WTC11 (cell line): ENCODE data around the gene CTSO. TPM values are rescaled to one million over a fixed set of nuclear protein-coding genes. Genes with fewer than 3 reads are reported as not detected.

Experiments used
- ATAC-seq: fragments of 200-7000 bp; cut with Tn5 transposase; 2 replicates; pipeline ENCODE4 v1.10.0; 2021; ENCODE audit warnings: mild to moderate bottlenecking, moderate library complexity
- CTCF ChIA-PET: fragments of 300-600 bp; sonication (Branson Sonifier 250); formaldehyde crosslinking; loops from one replicate; lab custom pipeline; 2021; ENCODE audit warnings: antibody characterized with exemption; lab: Charles Lee
- POLR2A ChIA-PET: fragments of 350-600 bp; sonication (Branson Sonifier 250); formaldehyde crosslinking; loops from one replicate; lab custom pipeline; 2021; ENCODE audit warnings: antibody characterized with exemption; lab: Charles Lee
- DNase-seq: peaks from one replicate; pipeline ENCODE4 v3.0.0; 2021; ENCODE audit warnings: low spot score
- H3K27ac Mint-ChIP-seq: 2 replicates; pipeline ENCODE4 v1.8.0; 2021; ENCODE audit warnings: mixed read lengths
- H3K27me3 Mint-ChIP-seq: 2 replicates; pipeline ENCODE4 v1.8.0; 2021; ENCODE audit warnings: low read depth, mild to moderate bottlenecking, moderate library complexity, mixed read lengths
- H3K36me3 Mint-ChIP-seq: 2 replicates; pipeline ENCODE4 v1.8.0; 2021; ENCODE audit warnings: mixed read lengths
- H3K4me1 Mint-ChIP-seq: 2 replicates; pipeline ENCODE4 v1.8.0; 2022; ENCODE audit warnings: mixed read lengths
- H3K4me3 Mint-ChIP-seq: 2 replicates; pipeline ENCODE4 v1.8.0; 2021; ENCODE audit warnings: mild to moderate bottlenecking, moderate library complexity, mixed read lengths
- H3K9me3 Mint-ChIP-seq: 2 replicates; pipeline ENCODE4 v1.8.0; 2021; ENCODE audit warnings: mixed read lengths
- ATF1 ChIP-seq: sonication (generic); formaldehyde crosslinking; IDR thresholded peaks from 2 replicates; pipeline ENCODE4 v1.8.1; 2023; ENCODE audit warnings: mild to moderate bottlenecking, moderate library complexity, missing genetic modification reagents
- ATF2 ChIP-seq: sonication (generic); formaldehyde crosslinking; IDR thresholded peaks from 2 replicates; pipeline ENCODE4 v1.8.1; 2022; ENCODE audit warnings: low read depth, missing genetic modification reagents, borderline replicate concordance
- CBFB ChIP-seq: sonication (generic); formaldehyde crosslinking; IDR thresholded peaks from 2 replicates; pipeline ENCODE4 v1.8.1; 2022; ENCODE audit warnings: mild to moderate bottlenecking, low read depth, missing genetic modification reagents
- E2F5 ChIP-seq: sonication (generic); formaldehyde crosslinking; IDR thresholded peaks from 2 replicates; pipeline ENCODE4 v1.8.1; 2022; ENCODE audit warnings: mild to moderate bottlenecking, moderate library complexity, missing genetic modification reagents
- EMX1 ChIP-seq: fragments of 250-450 bp; sonication (Bioruptor Pico); IDR thresholded peaks from 2 replicates; pipeline ENCODE4 v1.8.0; 2021; ENCODE audit warnings: mild to moderate bottlenecking
- ESRRA ChIP-seq: sonication (generic); formaldehyde crosslinking; IDR thresholded peaks from 2 replicates; pipeline ENCODE4 v1.8.1; 2022; ENCODE audit warnings: mild to moderate bottlenecking, missing genetic modification reagents, borderline replicate concordance
- GTF2I ChIP-seq: fragments of 250-450 bp; sonication (Bioruptor Pico); conservative IDR thresholded peaks from 2 replicates; pipeline ENCODE4 v1.4.0; 2021; ENCODE audit warnings: mild to moderate bottlenecking
- IRF1 ChIP-seq: sonication (generic); formaldehyde crosslinking; IDR thresholded peaks from 2 replicates; pipeline ENCODE4 v1.8.0; 2023; ENCODE audit warnings: missing genetic modification reagents
- MLX ChIP-seq: sonication (generic); formaldehyde crosslinking; IDR thresholded peaks from 2 replicates; pipeline ENCODE4 v1.8.1; 2023; ENCODE audit warnings: mild to moderate bottlenecking, missing genetic modification reagents, moderate library complexity
- MXD4 ChIP-seq: fragments of 250-450 bp; sonication (Bioruptor Pico); IDR thresholded peaks from 2 replicates; pipeline ENCODE4 v1.8.0; 2021; ENCODE audit warnings: mild to moderate bottlenecking, moderate library complexity, borderline replicate concordance
- NFYB ChIP-seq: sonication (generic); formaldehyde crosslinking; conservative IDR thresholded peaks from 2 replicates; pipeline ENCODE4 v1.8.0; 2022; ENCODE audit warnings: low read depth, missing genetic modification reagents
- NR2C2 ChIP-seq: sonication (generic); formaldehyde crosslinking; IDR thresholded peaks from 2 replicates; pipeline ENCODE4 v1.8.0; 2022; ENCODE audit warnings: mild to moderate bottlenecking, missing genetic modification reagents
- NR3C1 ChIP-seq: sonication (generic); formaldehyde crosslinking; conservative IDR thresholded peaks from 2 replicates; pipeline ENCODE4 v1.8.1; 2023; ENCODE audit warnings: low read depth, mild to moderate bottlenecking, missing genetic modification reagents
- TEAD4 ChIP-seq: sonication (generic); formaldehyde crosslinking; IDR thresholded peaks from 2 replicates; pipeline ENCODE4 v1.8.0; 2022; ENCODE audit warnings: mild to moderate bottlenecking, missing genetic modification reagents
- TP53 ChIP-seq: sonication (generic); formaldehyde crosslinking; IDR thresholded peaks from 2 replicates; pipeline ENCODE4 v1.8.1; 2023; ENCODE audit warnings: mild to moderate bottlenecking, missing genetic modification reagents
- USF2 ChIP-seq: sonication (generic); formaldehyde crosslinking; IDR thresholded peaks from 2 replicates; pipeline ENCODE4 v1.8.1; 2023; ENCODE audit warnings: mild to moderate bottlenecking, missing genetic modification reagents, moderate library complexity
- ZNF532 ChIP-seq: fragments of 250-450 bp; sonication (Bioruptor Pico); IDR thresholded peaks from 2 replicates; pipeline ENCODE4 v1.9.0; 2021; ENCODE audit warnings: mild to moderate bottlenecking, borderline replicate concordance
- ZSCAN18 ChIP-seq: fragments of 250-450 bp; sonication (Bioruptor Pico); IDR thresholded peaks from 2 replicates; pipeline ENCODE4 v2.1.2; 2022; ENCODE audit warnings: mild to moderate bottlenecking, moderate library complexity
- total RNA-seq: library from RNA; stranded (reverse); gene quantifications from 3 replicates; pipeline ENCODE4 v1.2.3, GENCODE V29; 2021

Gene CTSO
- total RNA-seq, 1 experiment from 2014 or later: 1.2 TPM

- DNase-seq (no peak), ATAC-seq (0 out of 2 replicates have a peak, but pooled peaks have one; percentile 32)
- POLR2A ChIA-PET: no interaction called here
- no peak overlapping the region for H3K27ac Mint-ChIP-seq
- peaks cover 25% of the 10 kb centered on the region for H3K9me3 Mint-ChIP-seq
- peaks cover 15% of the 10 kb centered on the region for H3K36me3 Mint-ChIP-seq
- TF ChIP-seq ZNF532 (CRISPR knock-in tag) (no peak), NR3C1 (CRISPR knock-in tag) (no peak), TEAD4 (CRISPR knock-in tag) (no peak), ESRRA (CRISPR knock-in tag) (no peak), EMX1 (no peak), NR2C2 (no peak), E2F5 (no peak), ATF1 (CRISPR knock-in tag) (no peak), NFYB (CRISPR knock-in tag) (no peak), CBFB (CRISPR knock-in tag) (no peak), MXD4 (CRISPR knock-in tag) (no peak), MLX (no peak), TP53 (CRISPR knock-in tag) (no peak)
- H3K4me3 Mint-ChIP-seq: no peak overlapping the region
- no peaks in the 10 kb centered on the region; the same call in 1 of the 2 replicates for H3K27me3 Mint-ChIP-seq
- peaks cover 27% of the 10 kb centered on the region for H3K4me1 Mint-ChIP-seq
- CTCF ChIA-PET: no interaction called here
Measured at GRCh38 chr4:155973639-155974475, 20.2 kb upstream of the CTSO start.

GRCh38 chr4:155972098-155972497 lies 18.4 kb upstream of the CTSO start:
- Mint-ChIP-seq H3K27ac (no peak overlapping the region), H3K9me3 (peaks cover 21% of the 10 kb centered on the region), H3K27me3 (no peaks in the 10 kb centered on the region; the same call in 1 of the 2 replicates), H3K4me1 (peaks cover 27% of the 10 kb centered on the region), H3K4me3 (no peak overlapping the region), H3K36me3 (peaks cover 2% of the 10 kb centered on the region)
- CTCF ChIA-PET: interaction anchor here (1.0 to 2.1 kb wide), 2 partner anchors 11 to 19 kb away, joined by 4 to 10 read pairs; partner anchors contain the start of gene CTSO
- DNase-seq: peak; percentile 16
- ATAC-seq: peak; percentile 95
- TF ChIP-seq IRF1: no peak
- TF ChIP-seq GTF2I (CRISPR knock-in tag): no peak
- TF ChIP-seq USF2 (CRISPR knock-in tag): no peak
- TF ChIP-seq ATF2 (CRISPR knock-in tag): no peak
- no peak for TF ChIP-seq ZSCAN18
- POLR2A ChIA-PET: interaction anchor here (0.6 kb wide), 1 partner anchor 29 kb away, joined by 8 read pairs; no protein-coding TSS in a partner anchor
